ENCODE results near the gene SPCS3.

GRCh38 chr4:176271749-176272148 is 48.0 kb upstream of the SPCS3 start:
- TF ChIP-seq CTCF (conservative IDR thresholded peaks at IDR 0.05; ENCODE audit: low read length) = no peak
- no peak for TF ChIP-seq EZH2phosphoT487 (IDR thresholded peaks at IDR 0.05; ENCODE audit: borderline replicate concordance)
